Measurements from ENCODE around the gene PBX1.

Gene PBX1

GRCh38 chr1:164763098-164763497, 204.1 kb downstream of the PBX1 start:
- DNase-seq (ENCODE audit: low read depth in 2 of 2), result no peak
- TF ChIP-seq CTCF (IDR thresholded peaks at IDR 0.05; ENCODE audit: low read depth, low read length), result no peak
- H3K4me3 ChIP-seq (replicated peaks in 1 of 2; ENCODE audit: low read depth in 2 of 2, low read length in 2 of 2), result no peak overlapping the region

- no peak for TF ChIP-seq CTCF (IDR thresholded peaks at IDR 0.05; ENCODE audit: low read depth, low read length)
- H3K4me3 ChIP-seq (replicated peaks in 1 of 2; ENCODE audit: low read depth in 2 of 2, low read length in 2 of 2), result no peak overlapping the region
- peak; percentile 48 to 50 for DNase-seq (ENCODE audit: low read depth in 2 of 2)
Observed at GRCh38 chr1:164764333-164764732, 205.3 kb downstream of the PBX1 start.

GRCh38 chr1:164765557-164765956, 206.6 kb downstream of the PBX1 start:
- no peak for TF ChIP-seq CTCF (IDR thresholded peaks at IDR 0.05; ENCODE audit: low read depth, low read length)
- H3K4me3 ChIP-seq (replicated peaks in 1 of 2; ENCODE audit: low read depth in 2 of 2, low read length in 2 of 2), result no peak overlapping the region
- DNase-seq (ENCODE audit: low read depth in 2 of 2), result peak; percentile 82 to 94

- TF ChIP-seq CTCF (IDR thresholded peaks at IDR 0.05; ENCODE audit: low read depth, low read length), result no peak
- H3K4me3 ChIP-seq (replicated peaks in 1 of 2; ENCODE audit: low read depth in 2 of 2, low read length in 2 of 2), result no peak overlapping the region
- DNase-seq (ENCODE audit: low read depth in 2 of 2), result peak in 1 of 2 donors; percentile 47
Observed at GRCh38 chr1:164765992-164766720, 207.2 kb downstream of the PBX1 start.

- peak; percentile 44 to 59 for DNase-seq (ENCODE audit: low read depth in 2 of 2)
- TF ChIP-seq CTCF (IDR thresholded peaks at IDR 0.05; ENCODE audit: low read depth, low read length), result no peak
- no peak overlapping the region for H3K4me3 ChIP-seq (replicated peaks in 1 of 2; ENCODE audit: low read depth in 2 of 2, low read length in 2 of 2)
Observed at GRCh38 chr1:164767752-164768402, 208.9 kb downstream of the PBX1 start.

GRCh38 chr1:164768619-164769018, 209.6 kb downstream of the PBX1 start:
- no peak for DNase-seq (ENCODE audit: low read depth in 2 of 2)
- H3K4me3 ChIP-seq (replicated peaks in 1 of 2; ENCODE audit: low read depth in 2 of 2, low read length in 2 of 2), result no peak overlapping the region
- TF ChIP-seq CTCF (IDR thresholded peaks at IDR 0.05; ENCODE audit: low read depth, low read length), result no peak
